Measurements from ENCODE around the gene FANCC.

The FANCC gene

DNA sequence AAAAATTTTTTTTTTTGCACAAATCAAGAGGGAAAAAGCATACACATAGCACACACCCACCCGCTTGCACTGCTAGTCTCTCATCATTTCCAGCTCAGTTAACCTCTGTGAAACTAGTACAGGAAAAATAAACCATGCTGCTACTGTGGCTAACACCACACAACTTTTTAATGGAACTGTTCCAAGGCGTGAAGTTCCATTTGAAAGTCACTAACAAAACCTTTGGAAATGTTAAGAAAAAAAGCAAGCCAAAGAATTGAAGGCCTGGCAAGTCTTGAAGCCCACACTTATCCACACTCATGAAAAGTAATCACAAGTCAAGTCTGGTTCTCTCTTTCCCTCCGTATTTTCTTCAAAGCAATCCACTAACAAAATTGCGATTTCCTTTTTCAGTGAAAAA is 116.3 kb downstream of the FANCC start:
- Histone ChIP-seq H3K4me3 (ENCODE audit: insufficient read length, low read depth) (no peak overlapping the region), H3K36me3 (ENCODE audit: insufficient read depth, insufficient read length, low read length) (no peaks in the 10 kb centered on the region), H3K4me1 (ENCODE audit: insufficient read depth, insufficient read length) (peaks cover 2% of the 10 kb centered on the region), H3K9ac (ENCODE audit: insufficient read length, low read depth) (no peak overlapping the region), H3K27me3 (ENCODE audit: insufficient read depth, insufficient read length) (no peaks in the 10 kb centered on the region), H3K9me3 (ENCODE audit: insufficient read depth, low read length) (no peaks in the 10 kb centered on the region)
- TF ChIP-seq ZNF274 (IDR thresholded peaks at IDR 0.05; ENCODE audit: low read depth, low read length) (no peak), SUZ12 (IDR thresholded peaks at IDR 0.05; ENCODE audit: extremely low read depth, insufficient read depth, insufficient read length) (no peak), YY1 (IDR thresholded peaks at IDR 0.05; ENCODE audit: insufficient read depth, insufficient read length) (no peak)
- DNase-seq (ENCODE audit: low read depth, low spot score), result no peak

DNA sequence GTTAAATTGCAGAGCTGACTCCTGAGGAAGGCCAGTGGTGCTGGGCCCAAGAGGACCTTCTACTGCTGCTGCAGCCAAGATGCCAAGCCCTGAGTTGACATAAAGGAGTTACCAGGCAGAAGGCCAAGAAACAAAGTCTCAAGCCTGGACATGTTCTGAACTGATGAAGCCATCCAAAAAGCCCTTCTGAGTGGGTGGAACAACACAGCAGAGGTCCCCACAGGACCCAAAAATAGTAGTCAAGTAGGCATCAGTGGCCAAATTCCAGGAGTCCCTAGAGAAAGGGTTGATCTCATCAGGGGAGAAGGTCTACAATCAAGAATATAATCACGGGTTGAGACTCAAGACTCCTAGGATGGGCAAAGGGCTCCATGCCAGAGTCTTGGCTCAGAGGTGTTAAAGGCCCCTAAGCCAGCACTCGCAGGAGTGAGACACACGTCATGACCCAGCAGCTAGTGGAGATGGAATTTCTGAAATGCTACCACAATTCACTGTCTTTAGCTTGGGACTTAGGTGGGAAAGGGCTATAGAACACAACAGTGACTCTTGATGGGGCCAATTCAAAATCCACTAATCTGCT is 119.7 kb downstream of the FANCC start:
- no peak for TF ChIP-seq SUZ12 (IDR thresholded peaks at IDR 0.05; ENCODE audit: extremely low read depth, insufficient read depth, insufficient read length)
- no peak for TF ChIP-seq ZNF274 (IDR thresholded peaks at IDR 0.05; ENCODE audit: low read depth, low read length)
- TF ChIP-seq YY1 (IDR thresholded peaks at IDR 0.05; ENCODE audit: insufficient read depth, insufficient read length), result no peak
- no peak for DNase-seq (ENCODE audit: low read depth, low spot score)
- no peaks in the 10 kb centered on the region for H3K27me3 ChIP-seq (ENCODE audit: insufficient read depth, insufficient read length)
- no peaks in the 10 kb centered on the region for H3K9me3 ChIP-seq (ENCODE audit: insufficient read depth, low read length)
- H3K36me3 ChIP-seq (ENCODE audit: insufficient read depth, insufficient read length, low read length), result no peaks in the 10 kb centered on the region
- no peak overlapping the region for H3K9ac ChIP-seq (ENCODE audit: insufficient read length, low read depth)
- peaks cover 2% of the 10 kb centered on the region for H3K4me1 ChIP-seq (ENCODE audit: insufficient read depth, insufficient read length)
- no peak overlapping the region for H3K4me3 ChIP-seq (ENCODE audit: insufficient read length, low read depth)

DNA sequence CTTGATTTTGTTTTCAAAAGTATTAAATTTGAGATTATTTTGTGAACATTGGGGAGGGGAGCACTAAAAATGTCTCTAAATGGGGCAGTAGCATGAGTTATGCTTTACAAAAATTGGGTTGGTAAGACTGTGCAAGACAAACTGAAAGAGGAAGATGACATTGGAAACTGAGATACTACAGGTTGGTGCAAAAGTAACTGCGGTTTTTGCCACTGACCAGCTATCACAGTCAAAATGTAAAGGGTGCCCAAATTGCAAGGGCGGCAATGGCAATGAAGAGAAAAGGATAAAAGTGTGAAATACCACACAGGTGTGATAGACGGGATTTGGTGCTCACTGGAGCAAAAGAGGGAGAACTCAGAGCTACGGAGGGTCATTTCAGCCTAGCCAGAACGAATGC is 124.0 kb downstream of the FANCC start:
- TF ChIP-seq YY1 (IDR thresholded peaks at IDR 0.05; ENCODE audit: insufficient read depth, insufficient read length), result no peak
- no peak for TF ChIP-seq SUZ12 (IDR thresholded peaks at IDR 0.05; ENCODE audit: extremely low read depth, insufficient read depth, insufficient read length)
- TF ChIP-seq ZNF274 (IDR thresholded peaks at IDR 0.05; ENCODE audit: low read depth, low read length), result no peak
- no peak overlapping the region for H3K9ac ChIP-seq (ENCODE audit: insufficient read length, low read depth)
- H3K4me3 ChIP-seq (ENCODE audit: insufficient read length, low read depth), result no peak overlapping the region
- H3K27me3 ChIP-seq (ENCODE audit: insufficient read depth, insufficient read length), result no peaks in the 10 kb centered on the region
- H3K36me3 ChIP-seq (ENCODE audit: insufficient read depth, insufficient read length, low read length), result no peaks in the 10 kb centered on the region
- no peaks in the 10 kb centered on the region for H3K4me1 ChIP-seq (ENCODE audit: insufficient read depth, insufficient read length)
- DNase-seq (ENCODE audit: low read depth, low spot score), result no peak
- no peaks in the 10 kb centered on the region for H3K9me3 ChIP-seq (ENCODE audit: insufficient read depth, low read length)

DNA sequence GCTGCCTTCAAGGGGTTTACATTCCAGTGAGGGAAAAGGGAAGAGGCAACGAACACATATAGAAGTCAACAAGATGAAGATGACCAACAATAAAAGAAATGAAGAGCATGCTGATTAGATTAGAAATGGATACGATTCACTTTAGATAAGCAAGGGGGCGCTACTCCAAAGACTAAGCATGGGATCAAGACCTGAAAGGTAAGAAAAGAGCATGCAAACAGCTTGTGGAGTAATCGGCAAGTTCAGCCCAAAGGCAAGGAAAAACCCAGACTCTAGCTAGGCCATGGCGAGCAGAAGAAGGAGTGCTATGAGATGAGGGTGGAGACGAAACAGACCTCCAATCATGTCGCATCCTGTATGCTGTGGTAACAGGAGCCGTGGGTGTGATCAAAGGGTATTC is 124.4 kb downstream of the FANCC start:
- DNase-seq (ENCODE audit: low read depth, low spot score), result no peak
- Histone ChIP-seq H3K9ac (ENCODE audit: insufficient read length, low read depth) (no peak overlapping the region), H3K36me3 (ENCODE audit: insufficient read depth, insufficient read length, low read length) (no peaks in the 10 kb centered on the region), H3K27me3 (ENCODE audit: insufficient read depth, insufficient read length) (no peaks in the 10 kb centered on the region), H3K9me3 (ENCODE audit: insufficient read depth, low read length) (no peaks in the 10 kb centered on the region), H3K4me3 (ENCODE audit: insufficient read length, low read depth) (no peak overlapping the region), H3K4me1 (ENCODE audit: insufficient read depth, insufficient read length) (no peaks in the 10 kb centered on the region)
- TF ChIP-seq SUZ12 (IDR thresholded peaks at IDR 0.05; ENCODE audit: extremely low read depth, insufficient read depth, insufficient read length) (no peak), YY1 (IDR thresholded peaks at IDR 0.05; ENCODE audit: insufficient read depth, insufficient read length) (no peak), ZNF274 (IDR thresholded peaks at IDR 0.05; ENCODE audit: low read depth, low read length) (no peak)

DNA sequence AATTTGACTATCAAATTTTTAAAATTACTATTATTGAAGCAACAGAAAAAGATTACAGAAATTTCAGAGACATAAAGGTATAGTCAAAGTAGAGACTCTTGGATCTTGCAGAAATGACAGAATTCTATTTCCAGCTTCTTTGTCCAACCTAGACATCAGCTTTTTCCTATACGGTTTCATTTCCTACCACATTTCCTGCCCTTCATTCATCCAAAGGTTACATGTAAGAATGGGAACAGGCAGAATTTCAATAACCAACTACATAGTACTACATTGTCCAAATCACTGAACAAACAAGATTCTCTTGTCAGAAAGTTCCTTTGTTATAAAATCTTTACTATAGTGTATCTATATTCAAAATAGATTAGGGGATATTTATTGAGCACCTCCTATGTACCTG is 124.9 kb downstream of the FANCC start:
- no peak for TF ChIP-seq YY1 (IDR thresholded peaks at IDR 0.05; ENCODE audit: insufficient read depth, insufficient read length)
- no peak for TF ChIP-seq SUZ12 (IDR thresholded peaks at IDR 0.05; ENCODE audit: extremely low read depth, insufficient read depth, insufficient read length)
- no peak for TF ChIP-seq ZNF274 (IDR thresholded peaks at IDR 0.05; ENCODE audit: low read depth, low read length)
- no peak for DNase-seq (ENCODE audit: low read depth, low spot score)
- no peak overlapping the region for H3K9ac ChIP-seq (ENCODE audit: insufficient read length, low read depth)
- no peak overlapping the region for H3K4me3 ChIP-seq (ENCODE audit: insufficient read length, low read depth)
- no peaks in the 10 kb centered on the region for H3K27me3 ChIP-seq (ENCODE audit: insufficient read depth, insufficient read length)
- H3K36me3 ChIP-seq (ENCODE audit: insufficient read depth, insufficient read length, low read length), result no peaks in the 10 kb centered on the region
- H3K4me1 ChIP-seq (ENCODE audit: insufficient read depth, insufficient read length), result no peaks in the 10 kb centered on the region
- no peaks in the 10 kb centered on the region for H3K9me3 ChIP-seq (ENCODE audit: insufficient read depth, low read length)

DNA sequence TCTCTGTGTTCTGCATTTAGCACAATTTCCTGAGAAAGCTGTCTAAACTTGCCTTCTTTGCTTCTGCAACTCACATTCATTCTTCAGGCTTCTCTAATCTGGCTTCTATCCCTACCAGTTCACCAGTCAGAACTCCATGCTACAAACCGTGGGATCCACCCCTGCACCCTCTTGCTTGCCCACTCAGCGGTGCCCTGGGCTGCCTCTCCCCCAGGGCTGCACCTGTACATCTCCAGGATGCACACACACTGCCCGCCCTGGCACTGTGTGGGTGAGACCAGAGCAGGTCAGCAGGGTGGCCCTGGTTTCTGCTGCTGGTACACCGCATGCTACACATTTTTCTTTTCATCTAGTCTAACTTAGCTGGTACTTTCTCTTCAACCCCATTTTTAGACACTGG is 127.1 kb downstream of the FANCC start:
- no peak for DNase-seq (ENCODE audit: low read depth, low spot score)
- H3K9me3 ChIP-seq (ENCODE audit: insufficient read depth, low read length), result no peaks in the 10 kb centered on the region
- H3K9ac ChIP-seq (ENCODE audit: insufficient read length, low read depth), result no peak overlapping the region
- no peaks in the 10 kb centered on the region for H3K27me3 ChIP-seq (ENCODE audit: insufficient read depth, insufficient read length)
- no peaks in the 10 kb centered on the region for H3K4me1 ChIP-seq (ENCODE audit: insufficient read depth, insufficient read length)
- no peaks in the 10 kb centered on the region for H3K36me3 ChIP-seq (ENCODE audit: insufficient read depth, insufficient read length, low read length)
- H3K4me3 ChIP-seq (ENCODE audit: insufficient read length, low read depth), result no peak overlapping the region
- no peak for TF ChIP-seq ZNF274 (IDR thresholded peaks at IDR 0.05; ENCODE audit: low read depth, low read length)
- TF ChIP-seq YY1 (IDR thresholded peaks at IDR 0.05; ENCODE audit: insufficient read depth, insufficient read length), result no peak
- TF ChIP-seq SUZ12 (IDR thresholded peaks at IDR 0.05; ENCODE audit: extremely low read depth, insufficient read depth, insufficient read length), result no peak

DNA sequence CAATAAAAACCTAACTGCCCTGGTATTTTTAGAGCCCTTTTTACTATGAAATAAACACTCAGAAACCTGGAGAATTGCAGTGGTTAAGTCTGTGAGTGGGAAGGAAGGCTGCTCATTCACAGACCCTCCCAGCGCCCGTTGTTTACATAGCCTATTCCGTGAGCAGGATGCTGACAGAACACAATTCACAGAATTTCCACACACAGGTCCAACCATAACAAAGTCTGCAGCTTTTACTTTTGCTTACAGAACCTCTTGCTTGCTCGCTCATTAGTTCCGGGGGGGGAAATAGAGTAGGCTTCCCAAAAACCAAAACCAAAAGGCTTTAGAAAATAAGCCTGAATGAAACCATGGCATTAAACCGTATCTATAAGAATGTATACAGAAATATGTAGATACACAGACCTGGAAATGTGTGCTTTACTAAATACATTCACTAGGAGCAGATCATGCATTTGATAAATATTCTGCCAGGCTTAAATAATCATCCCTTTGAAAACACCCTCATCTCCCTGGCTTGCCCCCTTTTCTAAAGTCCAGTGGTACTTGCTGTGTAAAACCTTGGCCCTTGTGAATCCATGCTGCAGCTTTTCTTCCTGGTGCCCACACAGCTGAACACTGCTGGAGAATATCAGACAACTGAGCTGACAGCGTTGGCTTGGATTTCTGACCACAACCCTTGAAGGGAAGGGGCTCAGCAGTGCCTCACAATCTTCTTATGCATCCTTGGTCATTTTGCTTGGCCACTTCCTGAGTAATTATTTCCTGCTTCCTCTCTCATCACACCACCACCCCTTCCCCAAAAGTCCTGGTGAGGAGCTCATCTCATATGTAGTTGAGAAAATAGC is 128.0 kb downstream of the FANCC start:
- TF ChIP-seq YY1 (IDR thresholded peaks at IDR 0.05; ENCODE audit: insufficient read depth, insufficient read length) (no peak), SUZ12 (IDR thresholded peaks at IDR 0.05; ENCODE audit: extremely low read depth, insufficient read depth, insufficient read length) (no peak), ZNF274 (IDR thresholded peaks at IDR 0.05; ENCODE audit: low read depth, low read length) (no peak)
- peak overlapping the region; percentile 8 for H3K9ac ChIP-seq (ENCODE audit: insufficient read length, low read depth)
- H3K36me3 ChIP-seq (ENCODE audit: insufficient read depth, insufficient read length, low read length), result no peaks in the 10 kb centered on the region
- no peak for DNase-seq (ENCODE audit: low read depth, low spot score)
- H3K27me3 ChIP-seq (ENCODE audit: insufficient read depth, insufficient read length), result no peaks in the 10 kb centered on the region
- H3K9me3 ChIP-seq (ENCODE audit: insufficient read depth, low read length), result no peaks in the 10 kb centered on the region
- H3K4me3 ChIP-seq (ENCODE audit: insufficient read length, low read depth), result no peak overlapping the region
- H3K4me1 ChIP-seq (ENCODE audit: insufficient read depth, insufficient read length), result no peaks in the 10 kb centered on the region
